ENCODE results near the gene COA1. TPM values are rescaled to one million over a fixed set of nuclear protein-coding genes. Genes with fewer than 3 reads are reported as not detected.

COA1 gene
- total RNA-seq, 1 experiment from 2014 or later: 109 TPM

- H3K4me1 Mint-ChIP-seq (ENCODE audit: low read depth, unreplicated experiment): no peaks in the 10 kb centered on the region
- H3K27ac Mint-ChIP-seq (ENCODE audit: unreplicated experiment): no peak overlapping the region
- no peaks in the 10 kb centered on the region for H3K27me3 Mint-ChIP-seq (ENCODE audit: unreplicated experiment)
- no peaks in the 10 kb centered on the region for H3K9me3 Mint-ChIP-seq (ENCODE audit: low read depth, unreplicated experiment)
- no peak overlapping the region for H3K4me3 Mint-ChIP-seq (ENCODE audit: low read depth, unreplicated experiment)
- TF ChIP-seq CTCF (IDR thresholded peaks at IDR 0.05; ENCODE audit: unreplicated experiment): no peak
- BruUV-seq (replicated peaks): no TSS peak
- no peaks in the 10 kb centered on the region for H3K36me3 Mint-ChIP-seq (ENCODE audit: insufficient read depth, unreplicated experiment)
- DNase-seq: no peak
- intact Hi-C loops (cut with micrococcal nuclease; ENCODE audit: unreplicated experiment): no loop called here
- CTCF ChIA-PET: interaction anchor here (1.9 to 4.9 kb wide), 2 partner anchors 49 to 114 kb away, joined by 8 to 201 read pairs; partner anchors contain the start of gene STK17A
These were observed 31.6 kb downstream of the COA1 start for GRCh38 chr7:43697690-43698089.

- Mint-ChIP-seq H3K27me3 (ENCODE audit: unreplicated experiment) (no peaks in the 10 kb centered on the region), H3K4me3 (ENCODE audit: low read depth, unreplicated experiment) (no peak overlapping the region), H3K36me3 (ENCODE audit: insufficient read depth, unreplicated experiment) (no peaks in the 10 kb centered on the region), H3K9me3 (ENCODE audit: low read depth, unreplicated experiment) (no peaks in the 10 kb centered on the region), H3K4me1 (ENCODE audit: low read depth, unreplicated experiment) (no peaks in the 10 kb centered on the region), H3K27ac (ENCODE audit: unreplicated experiment) (no peak overlapping the region)
- intact Hi-C loops (cut with micrococcal nuclease; ENCODE audit: unreplicated experiment): no loop called here
- TF ChIP-seq CTCF (IDR thresholded peaks at IDR 0.05; ENCODE audit: unreplicated experiment): no peak
- BruUV-seq (replicated peaks): no TSS peak
- CTCF ChIA-PET: no interaction called here
- DNase-seq: no peak
These were observed 34.0 kb downstream of the COA1 start for GRCh38 chr7:43695365-43695764.

GRCh38 chr7:43694399-43694748, 34.9 kb downstream of the COA1 start:
- BruUV-seq (replicated peaks): no TSS peak
- intact Hi-C loops (cut with micrococcal nuclease; ENCODE audit: unreplicated experiment): no loop called here

GRCh38 chr7:43693687-43694398, 35.5 kb downstream of the COA1 start:
- H3K4me1 Mint-ChIP-seq (ENCODE audit: low read depth, unreplicated experiment): no peaks in the 10 kb centered on the region
- H3K9me3 Mint-ChIP-seq (ENCODE audit: low read depth, unreplicated experiment): no peaks in the 10 kb centered on the region
- TF ChIP-seq CTCF (IDR thresholded peaks at IDR 0.05; ENCODE audit: unreplicated experiment): no peak
- BruUV-seq (replicated peaks): no TSS peak
- intact Hi-C loops (cut with micrococcal nuclease; ENCODE audit: unreplicated experiment): no loop called here
- no peaks in the 10 kb centered on the region for H3K27me3 Mint-ChIP-seq (ENCODE audit: unreplicated experiment)
- no peak for DNase-seq
- H3K36me3 Mint-ChIP-seq (ENCODE audit: insufficient read depth, unreplicated experiment): no peaks in the 10 kb centered on the region
- no peak overlapping the region for H3K27ac Mint-ChIP-seq (ENCODE audit: unreplicated experiment)
- CTCF ChIA-PET: interaction anchor here (0.6 to 1.8 kb wide), 3 partner anchors 24 to 111 kb away, joined by 3 to 8 read pairs (median 4); partner anchors contain the start of gene STK17A
- no peak overlapping the region for H3K4me3 Mint-ChIP-seq (ENCODE audit: low read depth, unreplicated experiment)

More at GRCh38 chr7:43694399-43694748, 34.9 kb downstream of the COA1 start:
- CTCF ChIA-PET: interaction anchor here (0.6 to 1.8 kb wide), 2 partner anchors 69 to 112 kb away, joined by 3 to 8 read pairs; partner anchors contain the start of gene STK17A
- no peak for DNase-seq
- H3K4me1 Mint-ChIP-seq (ENCODE audit: low read depth, unreplicated experiment): no peaks in the 10 kb centered on the region
- no peaks in the 10 kb centered on the region for H3K36me3 Mint-ChIP-seq (ENCODE audit: insufficient read depth, unreplicated experiment)
- H3K4me3 Mint-ChIP-seq (ENCODE audit: low read depth, unreplicated experiment): no peak overlapping the region
- H3K9me3 Mint-ChIP-seq (ENCODE audit: low read depth, unreplicated experiment): no peaks in the 10 kb centered on the region
- H3K27ac Mint-ChIP-seq (ENCODE audit: unreplicated experiment): no peak overlapping the region
- TF ChIP-seq CTCF (IDR thresholded peaks at IDR 0.05; ENCODE audit: unreplicated experiment): no peak
- no peaks in the 10 kb centered on the region for H3K27me3 Mint-ChIP-seq (ENCODE audit: unreplicated experiment)
